ENCODE measurements around the gene SSH3.
"Not testable (repeated sequence)": the region's sequence is repeated elsewhere in the genome, so short reads cannot be mapped to it uniquely, and the experiment has no call there.

The SSH3 gene

GRCh38 chr11:67312187-67313021 lies 9.1 kb downstream of the SSH3 start:
- peak; percentile 46 for DNase-seq (ENCODE audit: low read depth)

GRCh38 chr11:67313125-67313890 lies 10.0 kb downstream of the SSH3 start:
- DNase-seq (ENCODE audit: low read depth): no peak

- no peak for DNase-seq (ENCODE audit: low read depth)
Measured at GRCh38 chr11:67314218-67314617, 10.9 kb downstream of the SSH3 start.

GRCh38 chr11:67315325-67315909 lies 12.1 kb downstream of the SSH3 start:
- no peak for DNase-seq (ENCODE audit: low read depth)

- DNase-seq (ENCODE audit: low read depth): no peak
Measured at GRCh38 chr11:67316882-67317204, 13.5 kb downstream of the SSH3 start.

- DNase-seq (ENCODE audit: low read depth): peak; percentile 94
Measured at GRCh38 chr11:67317205-67317887, 14.0 kb downstream of the SSH3 start.

GRCh38 chr11:67317888-67318555 lies 14.7 kb downstream of the SSH3 start:
- DNase-seq (ENCODE audit: low read depth): no peak

GRCh38 chr11:67318876-67319275 lies 15.5 kb downstream of the SSH3 start:
- DNase-seq (ENCODE audit: low read depth): not testable (repeated sequence)

GRCh38 chr11:67320011-67320410 lies 16.7 kb downstream of the SSH3 start:
- DNase-seq (ENCODE audit: low read depth): no peak

- DNase-seq (ENCODE audit: low read depth): no peak
Measured at GRCh38 chr11:67320691-67321090, 17.4 kb downstream of the SSH3 start.

GRCh38 chr11:67321313-67321871 lies 18.1 kb downstream of the SSH3 start:
- no peak for DNase-seq (ENCODE audit: low read depth)

- no peak for DNase-seq (ENCODE audit: low read depth)
Measured at GRCh38 chr11:67322049-67322448, 18.7 kb downstream of the SSH3 start.

GRCh38 chr11:67323526-67323925 lies 20.2 kb downstream of the SSH3 start:
- DNase-seq (ENCODE audit: low read depth): no peak

GRCh38 chr11:67332081-67332691 lies 28.9 kb downstream of the SSH3 start:
- DNase-seq (ENCODE audit: low read depth): no peak

- no peak for DNase-seq (ENCODE audit: low read depth)
Measured at GRCh38 chr11:67337257-67337656, 33.9 kb downstream of the SSH3 start.

GRCh38 chr11:67344264-67344663 lies 40.9 kb downstream of the SSH3 start:
- no peak for DNase-seq (ENCODE audit: low read depth)

GRCh38 chr11:67345247-67345919 lies 42.1 kb downstream of the SSH3 start:
- no peak for DNase-seq (ENCODE audit: low read depth)

GRCh38 chr11:67345920-67346819 lies 42.8 kb downstream of the SSH3 start:
- DNase-seq (ENCODE audit: low read depth): no peak

GRCh38 chr11:67347964-67348749 lies 44.8 kb downstream of the SSH3 start:
- DNase-seq (ENCODE audit: low read depth): no peak
